HepG2 (cell line): ENCODE results near the gene BCL2L1. TPM values are rescaled to one million over a fixed set of nuclear protein-coding genes. Genes with fewer than 3 reads are reported as not detected.

Experiments used
- DNMT1 ChIP-seq: sonication (generic); formaldehyde crosslinking; IDR thresholded peaks from 2 replicates; pipeline ENCODE4 v1.5.1; 2020; ENCODE audit warnings: mild to moderate bottlenecking, missing genetic modification reagents
- ELF1 ChIP-seq: sonication (generic); formaldehyde crosslinking; IDR thresholded peaks from 2 replicates; pipeline ENCODE4 v1.4.0; 2020; ENCODE audit warnings: missing genetic modification reagents
- HCFC1 ChIP-seq: fragments of 150-350 bp; IDR thresholded peaks from 2 replicates; pipeline ENCODE4 v1.6.1; 2014; ENCODE audit warnings: low read depth, low read length
- MED1 ChIP-seq: sonication (generic); formaldehyde crosslinking; IDR thresholded peaks from 2 replicates; pipeline ENCODE4 v1.4.0; 2020; ENCODE audit warnings: missing genetic modification reagents
- MYC ChIP-seq: sonication (generic); formaldehyde crosslinking; IDR thresholded peaks from 2 replicates; pipeline ENCODE4 v1.9.0; 2021; ENCODE audit warnings: missing genetic modification reagents, borderline replicate concordance
- ZIK1 ChIP-seq: sonication (generic); formaldehyde crosslinking; IDR thresholded peaks from 2 replicates; pipeline ENCODE4 v1.5.0; 2020; ENCODE audit warnings: mild to moderate bottlenecking, low read depth, missing genetic modification reagents, borderline replicate concordance
- ZNF234 ChIP-seq: sonication (generic); formaldehyde crosslinking; conservative IDR thresholded peaks from 2 replicates; pipeline ENCODE4 v1.5.1; 2020; ENCODE audit warnings: mild to moderate bottlenecking, missing genetic modification reagents
- ZNF350 ChIP-seq: sonication (generic); formaldehyde crosslinking; IDR thresholded peaks from 2 replicates; pipeline ENCODE4 v1.4.0; 2020; ENCODE audit warnings: mild to moderate bottlenecking, low read depth, missing genetic modification reagents, borderline replicate concordance
- ZNF605 ChIP-seq: sonication (generic); formaldehyde crosslinking; IDR thresholded peaks from 2 replicates; pipeline ENCODE4 v1.8.0; 2022; ENCODE audit warnings: mild to moderate bottlenecking, missing genetic modification reagents
- polyA plus RNA-seq, 8 experiments: library from polyadenylated mRNA; depleted of rRNA in 3 of 8; stranded (reverse) in 7 of 8; unstranded in 1 of 8; fragments of >200 nt; fragmentation: Illumina TruSeq in 4 of 8; extraction: Trizol in 4 of 8; gene quantifications; 2 replicates each; pipeline versions ENCODE4 v1.2.1 to v1.2.3, GENCODE V29; 2011 to 2016; ENCODE audit warnings: low read depth in 4 of 8, missing spikeins in 1 of 8, mixed read lengths in 1 of 8; ENCODE audit not compliant: insufficient read depth in 1 of 8
- total RNA-seq, 5 experiments: library from RNA; depleted of rRNA; stranded (reverse); fragments of >200 nt; fragmentation: Illumina TruSeq; extraction: Trizol; gene quantifications; 2 replicates each; pipeline ENCODE4 v1.2.3, GENCODE V29; 2016; ENCODE audit warnings: low read depth in 1 of 5
- TF ChIP-seq, protein P1 (sequence below): sonication (generic); formaldehyde crosslinking; IDR thresholded peaks from 2 replicates; pipeline ENCODE4 v1.5.0; 2020; ENCODE audit warnings: missing genetic modification reagents
- TF ChIP-seq, protein P2 (sequence below), 2 experiments: sonication (generic) in 1 of 2; formaldehyde crosslinking in 1 of 2; IDR thresholded peaks; 2 replicates each; pipeline versions ENCODE4 v1.6.1 to v1.9.0; 2014 to 2022; ENCODE audit warnings: antibody characterized with exemption in 1 of 2, borderline replicate concordance in 1 of 2, inconsistent platforms in 1 of 2, low read depth in 1 of 2, missing genetic modification reagents in 1 of 2
- TF ChIP-seq, protein P3 (sequence below): sonication (generic); formaldehyde crosslinking; IDR thresholded peaks from 2 replicates; pipeline ENCODE4 v1.4.0; 2020; ENCODE audit warnings: missing genetic modification reagents
- TF ChIP-seq, protein P4 (sequence below): sonication (generic); formaldehyde crosslinking; IDR thresholded peaks from 2 replicates; pipeline ENCODE4 v1.8.0; 2022; ENCODE audit warnings: mild to moderate bottlenecking, missing genetic modification reagents; ENCODE audit not compliant: insufficient replicate concordance

BCL2L1 gene
- total and polyA plus RNA-seq, 2 of the 13 experiments (the other 11 are each of a cell fraction or from before 2014, with no cell fraction given) = 164 to 258 TPM

DNA sequence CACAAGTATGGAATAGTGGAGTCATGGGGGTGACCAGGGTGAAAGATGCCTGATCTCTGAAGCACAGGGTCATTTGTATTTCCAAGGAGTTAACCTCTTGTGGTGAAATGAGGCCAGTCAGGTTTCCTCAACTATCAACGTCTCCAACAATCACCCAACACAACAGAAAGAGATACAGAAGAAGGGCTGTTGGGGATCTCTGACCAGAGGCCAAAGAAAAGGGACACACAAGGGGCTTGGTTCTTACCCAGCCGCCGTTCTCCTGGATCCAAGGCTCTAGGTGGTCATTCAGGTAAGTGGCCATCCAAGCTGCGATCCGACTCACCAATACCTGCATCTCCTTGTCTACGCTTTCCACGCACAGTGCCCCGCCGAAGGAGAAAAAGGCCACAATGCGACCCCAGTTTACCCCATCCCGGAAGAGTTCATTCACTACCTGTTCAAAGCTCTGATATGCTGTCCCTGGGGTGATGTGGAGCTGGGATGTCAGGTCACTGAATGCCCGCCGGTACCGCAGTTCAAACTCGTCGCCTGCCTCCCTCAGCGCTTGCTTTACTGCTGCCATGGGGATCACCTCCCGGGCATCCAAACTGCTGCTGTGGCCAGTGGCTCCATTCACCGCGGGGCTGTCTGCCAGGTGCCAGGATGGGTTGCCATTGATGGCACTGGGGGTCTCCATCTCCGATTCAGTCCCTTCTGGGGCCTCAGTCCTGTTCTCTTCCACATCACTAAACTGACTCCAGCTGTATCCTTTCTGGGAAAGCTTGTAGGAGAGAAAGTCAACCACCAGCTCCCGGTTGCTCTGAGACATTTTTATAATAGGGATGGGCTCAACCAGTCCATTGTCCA lies 1.0 kb downstream of the BCL2L1 start (continued):
- TF ChIP-seq, protein P1, sequence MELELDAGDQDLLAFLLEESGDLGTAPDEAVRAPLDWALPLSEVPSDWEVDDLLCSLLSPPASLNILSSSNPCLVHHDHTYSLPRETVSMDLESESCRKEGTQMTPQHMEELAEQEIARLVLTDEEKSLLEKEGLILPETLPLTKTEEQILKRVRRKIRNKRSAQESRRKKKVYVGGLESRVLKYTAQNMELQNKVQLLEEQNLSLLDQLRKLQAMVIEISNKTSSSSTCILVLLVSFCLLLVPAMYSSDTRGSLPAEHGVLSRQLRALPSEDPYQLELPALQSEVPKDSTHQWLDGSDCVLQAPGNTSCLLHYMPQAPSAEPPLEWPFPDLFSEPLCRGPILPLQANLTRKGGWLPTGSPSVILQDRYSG (CRISPR knock-in tag) = peak; percentile 85; the same call in 1 of the 2 replicates
- TF ChIP-seq MED1 (CRISPR knock-in tag) (no peak), ZNF605 (peak; percentile 63; the same call in 1 of the 2 replicates), ZIK1 (CRISPR knock-in tag) (0 out of 2 replicates have a peak, but pooled peaks have one; percentile 10), DNMT1 (peak; percentile 60), MYC (CRISPR knock-in tag) (peak; percentile 38; the same call in 1 of the 2 replicates), ZNF350 (CRISPR knock-in tag) (peak; percentile 23; the same call in 1 of the 2 replicates), ELF1 (CRISPR knock-in tag) (no peak), HCFC1 (peak; percentile 5; the same call in 1 of the 2 replicates), ZNF234 (CRISPR knock-in tag) (no peak)
- TF ChIP-seq, protein P2, sequence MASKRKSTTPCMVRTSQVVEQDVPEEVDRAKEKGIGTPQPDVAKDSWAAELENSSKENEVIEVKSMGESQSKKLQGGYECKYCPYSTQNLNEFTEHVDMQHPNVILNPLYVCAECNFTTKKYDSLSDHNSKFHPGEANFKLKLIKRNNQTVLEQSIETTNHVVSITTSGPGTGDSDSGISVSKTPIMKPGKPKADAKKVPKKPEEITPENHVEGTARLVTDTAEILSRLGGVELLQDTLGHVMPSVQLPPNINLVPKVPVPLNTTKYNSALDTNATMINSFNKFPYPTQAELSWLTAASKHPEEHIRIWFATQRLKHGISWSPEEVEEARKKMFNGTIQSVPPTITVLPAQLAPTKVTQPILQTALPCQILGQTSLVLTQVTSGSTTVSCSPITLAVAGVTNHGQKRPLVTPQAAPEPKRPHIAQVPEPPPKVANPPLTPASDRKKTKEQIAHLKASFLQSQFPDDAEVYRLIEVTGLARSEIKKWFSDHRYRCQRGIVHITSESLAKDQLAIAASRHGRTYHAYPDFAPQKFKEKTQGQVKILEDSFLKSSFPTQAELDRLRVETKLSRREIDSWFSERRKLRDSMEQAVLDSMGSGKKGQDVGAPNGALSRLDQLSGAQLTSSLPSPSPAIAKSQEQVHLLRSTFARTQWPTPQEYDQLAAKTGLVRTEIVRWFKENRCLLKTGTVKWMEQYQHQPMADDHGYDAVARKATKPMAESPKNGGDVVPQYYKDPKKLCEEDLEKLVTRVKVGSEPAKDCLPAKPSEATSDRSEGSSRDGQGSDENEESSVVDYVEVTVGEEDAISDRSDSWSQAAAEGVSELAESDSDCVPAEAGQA (IDR thresholded peaks at IDR 0.05; ENCODE audit: low read depth) = no peak
- TF ChIP-seq, protein P2 (CRISPR knock-in tag; IDR thresholded peaks at IDR 0.05; ENCODE audit: borderline replicate concordance) = 0 out of 2 replicates have a peak, but pooled peaks have one; percentile 81
- TF ChIP-seq, protein P3, sequence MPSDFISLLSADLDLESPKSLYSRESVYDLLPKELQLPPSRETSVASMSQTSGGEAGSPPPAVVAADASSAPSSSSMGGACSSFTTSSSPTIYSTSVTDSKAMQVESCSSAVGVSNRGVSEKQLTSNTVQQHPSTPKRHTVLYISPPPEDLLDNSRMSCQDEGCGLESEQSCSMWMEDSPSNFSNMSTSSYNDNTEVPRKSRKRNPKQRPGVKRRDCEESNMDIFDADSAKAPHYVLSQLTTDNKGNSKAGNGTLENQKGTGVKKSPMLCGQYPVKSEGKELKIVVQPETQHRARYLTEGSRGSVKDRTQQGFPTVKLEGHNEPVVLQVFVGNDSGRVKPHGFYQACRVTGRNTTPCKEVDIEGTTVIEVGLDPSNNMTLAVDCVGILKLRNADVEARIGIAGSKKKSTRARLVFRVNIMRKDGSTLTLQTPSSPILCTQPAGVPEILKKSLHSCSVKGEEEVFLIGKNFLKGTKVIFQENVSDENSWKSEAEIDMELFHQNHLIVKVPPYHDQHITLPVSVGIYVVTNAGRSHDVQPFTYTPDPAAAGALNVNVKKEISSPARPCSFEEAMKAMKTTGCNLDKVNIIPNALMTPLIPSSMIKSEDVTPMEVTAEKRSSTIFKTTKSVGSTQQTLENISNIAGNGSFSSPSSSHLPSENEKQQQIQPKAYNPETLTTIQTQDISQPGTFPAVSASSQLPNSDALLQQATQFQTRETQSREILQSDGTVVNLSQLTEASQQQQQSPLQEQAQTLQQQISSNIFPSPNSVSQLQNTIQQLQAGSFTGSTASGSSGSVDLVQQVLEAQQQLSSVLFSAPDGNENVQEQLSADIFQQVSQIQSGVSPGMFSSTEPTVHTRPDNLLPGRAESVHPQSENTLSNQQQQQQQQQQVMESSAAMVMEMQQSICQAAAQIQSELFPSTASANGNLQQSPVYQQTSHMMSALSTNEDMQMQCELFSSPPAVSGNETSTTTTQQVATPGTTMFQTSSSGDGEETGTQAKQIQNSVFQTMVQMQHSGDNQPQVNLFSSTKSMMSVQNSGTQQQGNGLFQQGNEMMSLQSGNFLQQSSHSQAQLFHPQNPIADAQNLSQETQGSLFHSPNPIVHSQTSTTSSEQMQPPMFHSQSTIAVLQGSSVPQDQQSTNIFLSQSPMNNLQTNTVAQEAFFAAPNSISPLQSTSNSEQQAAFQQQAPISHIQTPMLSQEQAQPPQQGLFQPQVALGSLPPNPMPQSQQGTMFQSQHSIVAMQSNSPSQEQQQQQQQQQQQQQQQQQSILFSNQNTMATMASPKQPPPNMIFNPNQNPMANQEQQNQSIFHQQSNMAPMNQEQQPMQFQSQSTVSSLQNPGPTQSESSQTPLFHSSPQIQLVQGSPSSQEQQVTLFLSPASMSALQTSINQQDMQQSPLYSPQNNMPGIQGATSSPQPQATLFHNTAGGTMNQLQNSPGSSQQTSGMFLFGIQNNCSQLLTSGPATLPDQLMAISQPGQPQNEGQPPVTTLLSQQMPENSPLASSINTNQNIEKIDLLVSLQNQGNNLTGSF (CRISPR knock-in tag) = peak; percentile 67; the same call in 1 of the 2 replicates
- TF ChIP-seq, protein P4, sequence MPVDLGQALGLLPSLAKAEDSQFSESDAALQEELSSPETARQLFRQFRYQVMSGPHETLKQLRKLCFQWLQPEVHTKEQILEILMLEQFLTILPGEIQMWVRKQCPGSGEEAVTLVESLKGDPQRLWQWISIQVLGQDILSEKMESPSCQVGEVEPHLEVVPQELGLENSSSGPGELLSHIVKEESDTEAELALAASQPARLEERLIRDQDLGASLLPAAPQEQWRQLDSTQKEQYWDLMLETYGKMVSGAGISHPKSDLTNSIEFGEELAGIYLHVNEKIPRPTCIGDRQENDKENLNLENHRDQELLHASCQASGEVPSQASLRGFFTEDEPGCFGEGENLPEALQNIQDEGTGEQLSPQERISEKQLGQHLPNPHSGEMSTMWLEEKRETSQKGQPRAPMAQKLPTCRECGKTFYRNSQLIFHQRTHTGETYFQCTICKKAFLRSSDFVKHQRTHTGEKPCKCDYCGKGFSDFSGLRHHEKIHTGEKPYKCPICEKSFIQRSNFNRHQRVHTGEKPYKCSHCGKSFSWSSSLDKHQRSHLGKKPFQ (CRISPR knock-in tag) = peak; percentile 60
